ENCODE data around the gene PDE11A.

The PDE11A gene

GRCh38 chr2:177698281-177698680 lies 374.3 kb downstream of the PDE11A start:
- no peak for DNase-seq (ENCODE audit: extremely low read depth, low read depth)

GRCh38 chr2:177694348-177694747 lies 378.2 kb downstream of the PDE11A start:
- TF ChIP-seq, protein P1, sequence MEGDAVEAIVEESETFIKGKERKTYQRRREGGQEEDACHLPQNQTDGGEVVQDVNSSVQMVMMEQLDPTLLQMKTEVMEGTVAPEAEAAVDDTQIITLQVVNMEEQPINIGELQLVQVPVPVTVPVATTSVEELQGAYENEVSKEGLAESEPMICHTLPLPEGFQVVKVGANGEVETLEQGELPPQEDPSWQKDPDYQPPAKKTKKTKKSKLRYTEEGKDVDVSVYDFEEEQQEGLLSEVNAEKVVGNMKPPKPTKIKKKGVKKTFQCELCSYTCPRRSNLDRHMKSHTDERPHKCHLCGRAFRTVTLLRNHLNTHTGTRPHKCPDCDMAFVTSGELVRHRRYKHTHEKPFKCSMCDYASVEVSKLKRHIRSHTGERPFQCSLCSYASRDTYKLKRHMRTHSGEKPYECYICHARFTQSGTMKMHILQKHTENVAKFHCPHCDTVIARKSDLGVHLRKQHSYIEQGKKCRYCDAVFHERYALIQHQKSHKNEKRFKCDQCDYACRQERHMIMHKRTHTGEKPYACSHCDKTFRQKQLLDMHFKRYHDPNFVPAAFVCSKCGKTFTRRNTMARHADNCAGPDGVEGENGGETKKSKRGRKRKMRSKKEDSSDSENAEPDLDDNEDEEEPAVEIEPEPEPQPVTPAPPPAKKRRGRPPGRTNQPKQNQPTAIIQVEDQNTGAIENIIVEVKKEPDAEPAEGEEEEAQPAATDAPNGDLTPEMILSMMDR (IDR thresholded peaks at IDR 0.05; ENCODE audit: low read depth, low read length) = no peak
- DNase-seq (ENCODE audit: extremely low read depth, low read depth) = no peak

More at GRCh38 chr2:177698281-177698680, 374.3 kb downstream of the PDE11A start:
- TF ChIP-seq, protein P1 (IDR thresholded peaks at IDR 0.05; ENCODE audit: low read depth, low read length) = no peak

DNA sequence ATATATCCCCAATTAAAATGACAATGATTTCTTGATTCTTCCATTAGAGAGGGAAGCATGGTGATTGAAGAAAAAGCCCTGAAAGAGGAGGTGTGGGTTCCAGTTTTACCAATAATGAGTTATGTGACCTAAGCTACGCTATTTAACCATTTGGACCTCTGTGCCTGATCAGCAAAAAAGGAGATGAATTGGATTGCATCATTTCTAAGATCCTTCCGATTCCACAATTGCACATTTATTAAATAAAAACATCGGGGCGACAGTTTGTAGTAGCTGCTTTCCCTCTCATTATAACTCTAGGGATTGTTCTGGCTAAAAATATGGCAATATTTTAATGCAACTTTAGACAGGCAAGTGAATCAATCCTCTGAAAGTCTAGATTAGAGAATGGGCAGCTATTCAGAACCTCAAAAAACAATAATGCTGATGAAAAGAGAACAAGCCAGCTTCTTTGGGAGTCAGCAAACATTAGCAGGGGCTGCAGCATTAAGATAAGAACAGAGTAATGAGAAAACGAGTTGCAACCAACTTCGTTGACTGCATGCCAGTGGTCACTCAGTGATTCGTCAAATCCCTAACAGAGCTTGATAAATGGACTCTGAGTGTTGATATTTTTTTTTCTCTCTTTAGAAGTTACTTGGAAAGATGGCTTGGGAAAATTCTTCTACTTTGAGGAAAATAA lies 378.8 kb downstream of the PDE11A start:
- TF ChIP-seq, protein P1 (IDR thresholded peaks at IDR 0.05; ENCODE audit: low read depth, low read length) = no peak
- DNase-seq (ENCODE audit: extremely low read depth, low read depth) = no peak

GRCh38 chr2:177692783-177693269 lies 379.8 kb downstream of the PDE11A start:
- TF ChIP-seq, protein P1 (IDR thresholded peaks at IDR 0.05; ENCODE audit: low read depth, low read length) = no peak; the same call in 1 of the 2 replicates
- no peak for DNase-seq (ENCODE audit: extremely low read depth, low read depth)

- no peak for DNase-seq (ENCODE audit: extremely low read depth, low read depth)
- TF ChIP-seq, protein P1 (IDR thresholded peaks at IDR 0.05; ENCODE audit: low read depth, low read length) = no peak
These were observed 380.4 kb downstream of the PDE11A start for GRCh38 chr2:177692042-177692782.

DNA sequence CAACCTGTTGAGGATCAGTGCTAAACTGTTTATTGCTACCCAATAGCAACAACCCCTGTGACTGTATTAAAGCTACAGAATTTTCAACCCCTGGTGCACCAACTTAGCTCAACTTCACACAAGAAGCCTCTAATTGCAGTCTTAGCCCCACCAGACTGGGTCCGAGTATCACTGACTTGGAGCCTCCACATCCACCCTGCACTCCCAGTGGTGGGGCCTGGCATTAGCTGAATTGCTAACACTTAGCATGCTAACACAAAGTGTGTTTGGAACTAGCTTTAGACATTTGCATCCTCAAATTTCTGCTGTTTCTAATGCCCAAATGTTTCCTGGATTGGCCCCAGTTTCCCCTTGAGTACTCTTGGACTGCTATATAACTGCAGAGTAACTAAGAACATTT lies 381.4 kb downstream of the PDE11A start:
- TF ChIP-seq, protein P1 (IDR thresholded peaks at IDR 0.05; ENCODE audit: low read depth, low read length) = no peak
- DNase-seq (ENCODE audit: extremely low read depth, low read depth) = no peak

DNA sequence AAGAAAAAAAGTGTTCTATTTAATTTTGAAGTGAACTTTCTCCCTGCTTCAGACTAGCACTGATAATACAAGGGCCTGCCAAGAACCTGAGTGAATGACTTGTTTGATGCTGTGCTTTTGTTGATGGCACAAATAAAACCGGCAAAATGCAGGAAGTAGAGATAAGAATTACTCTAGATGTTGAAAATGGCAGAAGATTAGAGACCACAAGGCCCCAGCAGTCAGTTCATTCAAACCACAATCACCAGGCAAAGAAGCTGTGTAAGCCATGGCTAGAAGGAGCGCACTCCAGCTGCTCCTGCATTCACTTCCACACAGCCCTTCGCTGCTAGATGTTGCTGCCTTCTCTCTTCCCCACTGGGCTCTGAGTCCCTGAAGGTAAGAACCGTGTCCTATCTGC lies 383.0 kb downstream of the PDE11A start:
- no peak for DNase-seq (ENCODE audit: extremely low read depth, low read depth)
- TF ChIP-seq, protein P1 (IDR thresholded peaks at IDR 0.05; ENCODE audit: low read depth, low read length) = no peak

All from AG09319 (cell line).